Transverse colon (tissue), 4 donors: Measurements from ENCODE around the gene NAP1L4. TPM values are rescaled to one million over a fixed set of nuclear protein-coding genes. Genes with fewer than 3 reads are reported as not detected.
A peak's percentile ranks its signal among the peaks of the same experiment; 100 is the strongest.

ENCODE experiments used
- DNase-seq: peaks from one replicate; pipeline ENCODE4 v3.0.0-alpha.2; 2019
- H3K27ac ChIP-seq, 4 donors: fragments of 200-600 bp; sonication (generic); 2 replicates each; pipeline ENCODE4 v1.5.1; 2016 to 2018; ENCODE audit warnings: inconsistent platforms in 4 of 4
- H3K27me3 ChIP-seq: fragments of 200-600 bp; sonication (generic); 2 replicates; pipeline ENCODE4 v1.5.1; 2017; ENCODE audit warnings: inconsistent platforms
- H3K36me3 ChIP-seq, 4 donors: fragments of 200-600 bp; sonication (generic); 2 replicates each; pipeline ENCODE4 v1.5.1; 2017 to 2019; ENCODE audit warnings: inconsistent platforms in 4 of 4
- H3K4me1 ChIP-seq, 4 donors: fragments of 200-600 bp; sonication (generic); 2 replicates each; pipeline ENCODE4 v1.5.1; 2017 to 2020; ENCODE audit warnings: inconsistent platforms in 4 of 4
- H3K4me3 ChIP-seq, 4 donors: fragments of 200-600 bp; sonication (generic); 1 replicate in 1 of 4; 2 replicates in 3 of 4; pipeline versions ENCODE4 v1.5.1 to v1.6.1; 2017 to 2019; ENCODE audit warnings: inconsistent platforms in 4 of 4
- H3K9me3 ChIP-seq, 2 donors: fragments of 200-600 bp; sonication (generic); 2 replicates each; pipeline ENCODE4 v1.5.1; 2017 to 2019; ENCODE audit warnings: inconsistent platforms in 2 of 2
- EP300 ChIP-seq: sonication (generic); formaldehyde crosslinking; IDR thresholded peaks from one replicate; pipeline ENCODE4 v1.6.1; 2017; ENCODE audit warnings: antibody characterized with exemption, low read depth
- POLR2A ChIP-seq: fragments of 450-650 bp; IDR thresholded peaks from one replicate; pipeline ENCODE4 v1.6.1; 2016; ENCODE audit warnings: antibody characterized with exemption, mild to moderate bottlenecking, moderate library complexity
- POLR2AphosphoS5 ChIP-seq, 3 donors: sonication (generic); formaldehyde crosslinking; IDR thresholded peaks; one replicate each; pipeline ENCODE4 v1.6.1; 2016; ENCODE audit warnings: antibody characterized with exemption in 3 of 3
- WGBS, 2 donors: methylation state at CpG; one replicate each; pipeline ENCODE4 v1.1.5; 2018; ENCODE audit warnings: low coverage in 1 of 2; 5-methylcytosine and 5-hydroxymethylcytosine counted together
- in situ Hi-C, 4 donors: fragments of 200-750 bp; cut with MboI; loops; one replicate each; pipeline versions ENCODE4 v1.15.0 to v1.15.1; 2017; ENCODE audit warnings: low sequenced_read_pairs in 3 of 4, low pct_ligation_motif_present in 1 of 4, low pct_unique_long_range_greater_than_20kb in 1 of 4
- intact Hi-C: fragments of 100-400 bp; cut with DNase I; formaldehyde crosslinking; loops from one replicate; pipeline ENCODE4 v1.15.1; 2023; ENCODE audit warnings: low total_unique reads
- total RNA-seq, 4 donors: library from RNA; depleted of rRNA; stranded (reverse); fragments of >200 nt; gene quantifications; one replicate each; pipeline ENCODE4 v1.1.0, GENCODE V29; 2016
- TF ChIP-seq, protein P1 (sequence below), 5 experiments: fragments of 200-600 bp in 3 of 5; fragments of 450-650 bp in 2 of 5; sonication (generic) in 3 of 5; IDR thresholded peaks; 1 replicate in 2 of 5; 2 replicates in 3 of 5; pipeline ENCODE4 v1.5.1; 2016 to 2017; ENCODE audit warnings: antibody characterized with exemption in 5 of 5, inconsistent platforms in 3 of 5, mild to moderate bottlenecking in 2 of 5, moderate library complexity in 1 of 5

Gene NAP1L4
- total RNA-seq, 4 donors from 2014 or later, result 63.6 to 140 (median 111) TPM

- Histone ChIP-seq H3K27me3 (no peaks in the 10 kb centered on the region), H3K36me3 (peaks cover 0 to 45% (median 23%) of the 10 kb centered on the region in 4 donors), H3K27ac (peak overlapping the region in 1 of 4 donors; percentile 8), H3K4me1 (peaks cover 0 to 14% (median 3%) of the 10 kb centered on the region in 4 donors), H3K4me3 (no peak overlapping the region), H3K9me3 (no peaks in the 10 kb centered on the region)
- TF ChIP-seq POLR2AphosphoS5 (IDR thresholded peaks at IDR 0.05) (no peak), POLR2A (no peak)
- TF ChIP-seq, protein P1, sequence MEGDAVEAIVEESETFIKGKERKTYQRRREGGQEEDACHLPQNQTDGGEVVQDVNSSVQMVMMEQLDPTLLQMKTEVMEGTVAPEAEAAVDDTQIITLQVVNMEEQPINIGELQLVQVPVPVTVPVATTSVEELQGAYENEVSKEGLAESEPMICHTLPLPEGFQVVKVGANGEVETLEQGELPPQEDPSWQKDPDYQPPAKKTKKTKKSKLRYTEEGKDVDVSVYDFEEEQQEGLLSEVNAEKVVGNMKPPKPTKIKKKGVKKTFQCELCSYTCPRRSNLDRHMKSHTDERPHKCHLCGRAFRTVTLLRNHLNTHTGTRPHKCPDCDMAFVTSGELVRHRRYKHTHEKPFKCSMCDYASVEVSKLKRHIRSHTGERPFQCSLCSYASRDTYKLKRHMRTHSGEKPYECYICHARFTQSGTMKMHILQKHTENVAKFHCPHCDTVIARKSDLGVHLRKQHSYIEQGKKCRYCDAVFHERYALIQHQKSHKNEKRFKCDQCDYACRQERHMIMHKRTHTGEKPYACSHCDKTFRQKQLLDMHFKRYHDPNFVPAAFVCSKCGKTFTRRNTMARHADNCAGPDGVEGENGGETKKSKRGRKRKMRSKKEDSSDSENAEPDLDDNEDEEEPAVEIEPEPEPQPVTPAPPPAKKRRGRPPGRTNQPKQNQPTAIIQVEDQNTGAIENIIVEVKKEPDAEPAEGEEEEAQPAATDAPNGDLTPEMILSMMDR (IDR thresholded peaks at IDR 0.05), result peak; percentile 77 to 86 (median 78)
- WGBS, 2 donors, result 56 to 68% methylated on average over 4 to 24 of the region's 24 CpGs
- in situ Hi-C loops, result loop anchor here in 3 of 4 donors (10.0 to 25.0 kb wide), 3 partner anchors 58 to 178 kb away; partner anchors contain the start of gene MRGPRG (in 3 of the 3)
- peak; percentile 82 for DNase-seq
- intact Hi-C loops, result loop anchor here (2.0 to 10.0 kb wide), 2 partner anchors 54 to 178 kb away; partner anchors contain the start of gene MRGPRG
Observed at GRCh38 chr11:3037040-3037944, 45.2 kb upstream of the NAP1L4 start.

DNA sequence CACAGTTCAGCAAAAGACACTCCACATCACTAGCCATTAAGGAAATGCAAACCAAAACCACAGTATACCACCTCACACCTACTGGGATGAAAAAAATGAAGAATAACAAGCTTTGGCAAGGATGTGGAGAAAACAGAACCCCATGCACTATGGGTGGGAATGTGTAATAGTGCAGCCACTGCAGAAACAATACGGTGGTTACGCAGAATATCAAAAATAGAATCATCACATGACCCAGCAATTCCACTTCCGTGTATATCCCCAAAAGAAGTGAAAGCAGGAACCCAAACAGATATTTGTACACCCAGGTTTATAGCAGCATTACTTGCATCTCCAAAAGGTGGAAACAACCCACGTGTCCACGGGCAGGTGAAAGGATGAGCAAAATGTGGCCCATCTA lies 44.3 kb upstream of the NAP1L4 start:
- no peaks in the 10 kb centered on the region for H3K9me3 ChIP-seq
- 77 to 81% methylated on average over 5 of the region's 5 CpGs for WGBS, 2 donors
- H3K4me3 ChIP-seq, result no peak overlapping the region
- in situ Hi-C loops, result loop anchor here in 3 of 4 donors (10.0 to 25.0 kb wide), 3 partner anchors 58 to 178 kb away; partner anchors contain the start of gene MRGPRG (in 3 of the 3)
- H3K27ac ChIP-seq, result no peak overlapping the region
- intact Hi-C loops, result loop anchor here (2.0 to 10.0 kb wide), 2 partner anchors 54 to 178 kb away; partner anchors contain the start of gene MRGPRG
- no peaks in the 10 kb centered on the region for H3K27me3 ChIP-seq
- peaks cover 0 to 11% (median 3%) of the 10 kb centered on the region in 4 donors for H3K4me1 ChIP-seq
- no peak for DNase-seq
- peaks cover 0 to 45% (median 21%) of the 10 kb centered on the region in 4 donors for H3K36me3 ChIP-seq
- TF ChIP-seq EP300 (no peak), POLR2A (no peak), POLR2AphosphoS5 (IDR thresholded peaks at IDR 0.05) (no peak)
- TF ChIP-seq, protein P1 (IDR thresholded peaks at IDR 0.05), result no peak

GRCh38 chr11:3035333-3035732 lies 43.2 kb upstream of the NAP1L4 start:
- in situ Hi-C loops (loop anchor here in 3 of 4 donors (10.0 to 25.0 kb wide), 3 partner anchors 59 to 179 kb away; partner anchors contain the start of gene MRGPRG (in 3 of the 3)), intact Hi-C loops (loop anchor here (10.0 kb wide), 1 partner anchor 179 kb away; the partner anchor contains the start of gene MRGPRG)
- TF ChIP-seq, protein P1 (IDR thresholded peaks at IDR 0.05), result no peak
- TF ChIP-seq EP300 (no peak), POLR2A (no peak), POLR2AphosphoS5 (IDR thresholded peaks at IDR 0.05) (no peak)
- Histone ChIP-seq H3K4me1 (peaks cover 0 to 16% (median 3%) of the 10 kb centered on the region in 4 donors), H3K9me3 (no peaks in the 10 kb centered on the region), H3K36me3 (peaks cover 0 to 40% (median 18%) of the 10 kb centered on the region in 4 donors), H3K27ac (no peak overlapping the region), H3K4me3 (no peak overlapping the region), H3K27me3 (no peaks in the 10 kb centered on the region)
- no peak for DNase-seq
